Muscle layer of duodenum (tissue), 2 donors: ENCODE data around the gene ENC1.

ENCODE experiments used
- H3K27ac ChIP-seq: one replicate; pipeline ENCODE4 v1.7.0; 2013; ENCODE audit warnings: mild to moderate bottlenecking, low read length
- H3K27me3 ChIP-seq: one replicate; pipeline ENCODE4 v1.7.0; 2013; ENCODE audit warnings: low read depth, mild to moderate bottlenecking, control low read depth, low read length
- H3K36me3 ChIP-seq, 2 donors: one replicate each; pipeline ENCODE4 v1.7.0; 2013; ENCODE audit warnings: low read length in 2 of 2, control low read depth in 1 of 2, mild to moderate bottlenecking in 1 of 2; ENCODE audit not compliant: insufficient read depth in 2 of 2, control insufficient read depth in 1 of 2
- H3K4me1 ChIP-seq, 2 donors: one replicate each; pipeline ENCODE4 v1.7.0; 2013; ENCODE audit warnings: low read length in 2 of 2, mild to moderate bottlenecking in 2 of 2, control low read depth in 1 of 2, moderate library complexity in 1 of 2; ENCODE audit not compliant: insufficient read depth in 2 of 2, control insufficient read depth in 1 of 2
- H3K4me3 ChIP-seq, 2 donors: one replicate each; pipeline ENCODE4 v1.7.0; 2013; ENCODE audit warnings: low read length in 2 of 2, low read depth in 1 of 2, mild to moderate bottlenecking in 1 of 2
- H3K9me3 ChIP-seq, 2 donors: one replicate each; pipeline ENCODE4 v1.7.0; 2013; ENCODE audit warnings: low read length in 2 of 2, control low read depth in 1 of 2, mild to moderate bottlenecking in 1 of 2; ENCODE audit not compliant: control insufficient read depth in 1 of 2
- donor health status: healthy.

ENC1 gene

DNA sequence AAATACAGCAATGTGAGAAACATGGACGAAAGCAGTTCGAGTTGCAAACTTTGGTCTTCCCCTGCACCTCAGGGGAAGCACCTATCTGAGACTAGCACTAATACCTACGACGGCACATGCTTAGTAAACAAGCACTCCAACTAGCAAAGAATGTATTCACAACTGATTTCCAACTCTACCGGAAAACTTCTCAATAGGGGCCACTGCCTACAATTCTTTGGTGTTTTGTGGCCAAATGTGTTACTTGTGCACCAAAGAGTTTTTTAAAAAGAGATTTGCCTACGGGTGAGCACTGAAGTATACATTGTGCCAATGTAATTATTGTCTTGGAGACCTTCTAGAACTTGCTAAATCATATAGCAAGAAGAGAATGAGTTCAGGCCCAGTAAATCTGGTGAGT lies 12.2 kb downstream of the ENC1 start:
- H3K4me1 ChIP-seq: no peaks in the 10 kb centered on the region
- peaks cover 4 to 11% of the 10 kb centered on the region in 2 donors for H3K36me3 ChIP-seq
- no peak overlapping the region for H3K27ac ChIP-seq
- no peak overlapping the region for H3K4me3 ChIP-seq
- H3K9me3 ChIP-seq: no peaks in the 10 kb centered on the region
- H3K27me3 ChIP-seq: no peaks in the 10 kb centered on the region

DNA sequence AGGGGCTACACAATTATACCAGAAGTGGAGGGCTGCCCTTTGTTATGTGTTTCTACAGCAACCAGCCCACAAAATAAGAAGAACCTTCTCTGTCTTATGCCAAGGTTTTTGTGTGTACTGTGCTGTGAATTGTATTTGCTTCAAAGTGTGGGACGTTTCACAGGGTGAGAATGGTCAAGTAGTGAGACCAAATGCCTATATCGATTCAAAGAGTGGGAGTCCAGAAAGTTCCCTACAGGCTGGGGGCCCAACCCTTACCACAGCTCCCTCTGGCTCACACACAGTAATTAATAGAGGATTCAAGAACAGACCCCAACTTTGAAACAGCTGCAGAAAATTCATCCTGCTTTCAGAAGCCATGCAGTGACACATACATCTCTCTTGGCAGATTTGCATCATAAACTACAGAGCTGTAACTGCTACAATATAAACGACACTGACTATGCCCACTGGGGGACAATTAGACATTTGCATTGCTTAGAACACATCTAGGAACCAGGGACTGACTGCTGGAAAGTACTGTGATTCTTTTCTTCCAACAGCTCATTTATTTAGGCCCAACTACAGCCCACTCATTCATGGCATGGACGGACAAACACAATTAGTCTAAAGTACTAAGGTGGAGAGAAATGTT lies 12.8 kb downstream of the ENC1 start:
- Histone ChIP-seq H3K4me1 (no peaks in the 10 kb centered on the region), H3K9me3 (no peaks in the 10 kb centered on the region), H3K36me3 (peaks cover 4 to 11% of the 10 kb centered on the region in 2 donors), H3K27me3 (no peaks in the 10 kb centered on the region), H3K27ac (no peak overlapping the region), H3K4me3 (no peak overlapping the region)

- Histone ChIP-seq H3K27ac (no peak overlapping the region), H3K27me3 (no peaks in the 10 kb centered on the region), H3K4me3 (no peak overlapping the region), H3K4me1 (no peaks in the 10 kb centered on the region), H3K9me3 (no peaks in the 10 kb centered on the region), H3K36me3 (peaks cover 4 to 11% of the 10 kb centered on the region in 2 donors)
Measured at GRCh38 chr5:74626386-74627222, 13.9 kb downstream of the ENC1 start.

- H3K27ac ChIP-seq: no peak overlapping the region
- H3K4me3 ChIP-seq: no peak overlapping the region
- no peaks in the 10 kb centered on the region for H3K9me3 ChIP-seq
- H3K27me3 ChIP-seq: no peaks in the 10 kb centered on the region
- peaks cover 4 to 11% of the 10 kb centered on the region in 2 donors for H3K36me3 ChIP-seq
- H3K4me1 ChIP-seq: no peaks in the 10 kb centered on the region
Measured at GRCh38 chr5:74625742-74626241, 14.7 kb downstream of the ENC1 start.

DNA sequence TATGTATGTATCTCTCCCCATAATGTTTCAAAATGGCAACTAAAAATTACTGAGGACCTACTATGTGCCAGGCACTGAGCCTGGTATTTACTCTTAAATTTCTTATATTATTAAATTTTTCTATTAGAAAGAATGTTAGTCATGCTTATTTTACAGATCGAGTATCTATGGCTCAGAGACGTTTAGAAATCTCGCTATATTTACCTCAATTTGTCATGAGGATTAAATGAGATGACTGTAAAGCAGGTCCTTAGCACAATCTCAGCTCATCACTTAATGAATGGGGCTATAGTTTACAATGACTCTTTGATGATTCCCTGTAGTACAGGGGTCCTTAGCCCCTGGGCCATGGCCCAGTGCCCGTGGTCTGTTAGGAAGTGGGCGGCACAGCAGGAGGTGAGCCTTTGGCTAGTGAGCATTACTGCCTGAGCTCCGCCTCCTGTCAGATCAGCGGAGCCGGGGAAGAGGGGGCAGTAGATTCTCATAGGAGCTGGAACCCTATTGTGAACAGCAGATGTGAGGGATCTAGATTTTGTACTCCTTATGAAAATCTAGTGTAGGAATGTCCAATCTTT lies 15.5 kb downstream of the ENC1 start:
- Histone ChIP-seq H3K27ac (no peak overlapping the region), H3K27me3 (no peaks in the 10 kb centered on the region), H3K36me3 (peaks cover 0 to 4% of the 10 kb centered on the region in 2 donors), H3K4me1 (no peaks in the 10 kb centered on the region), H3K4me3 (no peak overlapping the region), H3K9me3 (no peaks in the 10 kb centered on the region)

GRCh38 chr5:74624501-74624900 lies 16.0 kb downstream of the ENC1 start:
- Histone ChIP-seq H3K9me3 (no peaks in the 10 kb centered on the region), H3K4me3 (no peak overlapping the region), H3K27ac (no peak overlapping the region), H3K4me1 (no peaks in the 10 kb centered on the region), H3K27me3 (no peaks in the 10 kb centered on the region), H3K36me3 (peaks cover 0 to 3% of the 10 kb centered on the region in 2 donors)

DNA sequence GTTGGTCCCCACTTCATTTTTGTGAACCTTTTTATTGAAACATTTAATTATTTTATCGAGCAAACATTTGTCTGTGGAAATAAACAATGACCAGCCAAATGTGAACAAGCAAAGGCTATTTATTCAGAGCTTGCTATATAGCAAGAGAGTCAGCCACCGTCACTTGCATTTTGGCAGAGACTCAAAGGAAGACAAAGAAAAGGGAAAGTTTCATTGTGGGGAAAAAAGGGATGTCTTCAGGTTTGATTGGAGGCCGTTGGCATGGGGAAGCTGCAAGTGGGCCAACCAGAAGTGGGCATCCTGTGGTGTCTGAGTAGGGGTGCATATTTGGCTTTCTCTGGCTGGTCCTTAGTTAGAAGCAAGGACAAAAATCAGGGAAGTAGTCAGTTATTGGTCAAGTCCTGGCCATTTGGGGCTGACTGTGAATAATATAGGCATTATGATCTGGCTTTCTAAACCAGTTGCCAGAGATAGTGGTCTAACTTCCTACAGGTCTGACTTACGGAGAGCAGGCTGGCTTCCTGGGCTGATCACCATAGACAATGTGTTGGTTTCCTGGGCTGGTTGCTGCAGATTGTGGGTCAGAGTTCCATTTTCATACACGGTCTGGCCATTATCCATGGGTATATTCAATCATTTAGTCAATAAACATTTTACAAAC lies 16.6 kb downstream of the ENC1 start:
- no peaks in the 10 kb centered on the region for H3K4me1 ChIP-seq
- no peak overlapping the region for H3K27ac ChIP-seq
- no peaks in the 10 kb centered on the region for H3K9me3 ChIP-seq
- no peaks in the 10 kb centered on the region for H3K27me3 ChIP-seq
- no peak overlapping the region for H3K4me3 ChIP-seq
- peaks cover 0 to 3% of the 10 kb centered on the region in 2 donors for H3K36me3 ChIP-seq

- Histone ChIP-seq H3K9me3 (no peaks in the 10 kb centered on the region), H3K27ac (no peak overlapping the region), H3K27me3 (no peaks in the 10 kb centered on the region), H3K4me3 (no peak overlapping the region), H3K4me1 (no peaks in the 10 kb centered on the region), H3K36me3 (no peaks in the 10 kb centered on the region)
Measured at GRCh38 chr5:74623006-74623611, 17.4 kb downstream of the ENC1 start.

- Histone ChIP-seq H3K27ac (no peak overlapping the region), H3K36me3 (no peaks in the 10 kb centered on the region)
Measured at GRCh38 chr5:74622122-74622521, 18.4 kb downstream of the ENC1 start.

GRCh38 chr5:74621492-74621891 lies 19.0 kb downstream of the ENC1 start:
- no peak overlapping the region for H3K27ac ChIP-seq
- H3K4me3 ChIP-seq: no peak overlapping the region
- H3K9me3 ChIP-seq: no peaks in the 10 kb centered on the region
- H3K4me1 ChIP-seq: no peaks in the 10 kb centered on the region
- no peaks in the 10 kb centered on the region for H3K36me3 ChIP-seq
- no peaks in the 10 kb centered on the region for H3K27me3 ChIP-seq

More at GRCh38 chr5:74622122-74622521, 18.4 kb downstream of the ENC1 start:
- Histone ChIP-seq H3K4me1 (no peaks in the 10 kb centered on the region), H3K27me3 (no peaks in the 10 kb centered on the region), H3K4me3 (no peak overlapping the region), H3K9me3 (no peaks in the 10 kb centered on the region)

DNA sequence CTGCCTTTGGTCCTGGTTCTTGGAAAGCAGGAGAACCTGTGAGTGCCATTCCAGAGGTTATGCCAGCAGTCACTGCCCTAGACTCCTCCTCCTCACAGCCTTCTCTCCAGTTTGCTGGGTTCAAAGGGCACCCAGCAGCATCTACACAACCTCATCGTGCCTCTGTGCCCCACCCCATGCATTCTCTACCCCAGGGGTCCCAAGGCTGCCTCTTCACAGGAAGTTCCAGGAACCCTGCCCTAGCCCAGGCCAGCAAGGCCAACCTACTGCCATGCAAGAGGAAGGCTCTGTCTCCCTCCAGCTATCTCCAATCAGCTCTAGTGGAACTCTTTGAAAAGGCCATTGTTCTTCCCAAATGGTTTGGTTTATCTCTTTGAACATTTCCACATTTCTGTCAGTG lies 21.2 kb downstream of the ENC1 start:
- Histone ChIP-seq H3K36me3 (no peaks in the 10 kb centered on the region), H3K4me1 (no peaks in the 10 kb centered on the region), H3K9me3 (no peaks in the 10 kb centered on the region), H3K4me3 (no peak overlapping the region), H3K27me3 (no peaks in the 10 kb centered on the region), H3K27ac (no peak overlapping the region)
